CD4-positive, alpha-beta T cell treated with Interleukin-17A for 1 hour (primary cell): ENCODE data around the gene MYH13.
A peak's percentile ranks its signal among the peaks of the same experiment; 100 is the strongest.

Experiments
- DNase-seq: peaks from one replicate; pipeline ENCODE4 v3.0.0-alpha.2; 2020

Gene MYH13

DNA sequence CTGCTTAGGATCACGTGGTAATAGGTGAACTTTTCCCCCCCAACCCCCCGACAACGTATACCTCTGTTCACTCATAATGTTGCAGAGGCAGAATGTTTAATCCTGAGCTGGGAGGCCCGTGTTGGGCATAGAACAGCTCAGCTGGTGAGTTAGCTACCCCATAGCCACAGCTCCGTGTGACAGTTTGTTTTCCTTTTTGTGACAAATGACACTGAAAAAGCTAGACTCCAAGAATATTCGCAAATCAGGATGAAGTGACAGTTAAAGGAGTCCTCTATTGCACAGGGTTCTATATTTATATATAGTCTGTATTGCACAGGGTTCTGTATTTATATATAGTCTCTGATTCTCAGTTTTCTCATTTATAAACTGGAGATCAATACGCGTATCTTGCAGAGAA is 33.8 kb downstream of the MYH13 start:
- DNase-seq, result no peak

DNA sequence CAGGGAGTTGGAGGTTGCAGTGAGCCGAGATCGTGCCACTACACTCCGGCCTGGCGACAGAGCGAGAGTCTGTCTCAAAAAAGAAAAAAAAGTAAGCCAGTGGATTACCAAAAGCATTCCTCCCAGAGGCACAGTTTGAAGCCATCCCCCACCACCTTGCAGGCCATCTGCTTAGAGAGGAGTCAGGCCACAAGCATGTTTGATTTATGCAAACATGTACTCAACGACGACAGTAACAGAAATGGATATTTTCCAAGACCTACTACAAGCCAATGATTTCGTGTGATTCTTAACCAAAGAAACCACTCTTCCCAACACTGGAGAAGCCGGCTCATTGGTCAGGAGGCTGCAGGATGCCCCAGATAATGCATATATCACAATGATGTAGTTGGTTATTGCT is 34.8 kb downstream of the MYH13 start:
- DNase-seq, result no peak

GRCh38 chr17:10337136-10337535 is 35.7 kb downstream of the MYH13 start:
- DNase-seq, result no peak

- no peak for DNase-seq
Observed at GRCh38 chr17:10336393-10336792, 36.4 kb downstream of the MYH13 start.

- DNase-seq, result no peak
Observed at GRCh38 chr17:10332515-10332914, 40.3 kb downstream of the MYH13 start.

DNA sequence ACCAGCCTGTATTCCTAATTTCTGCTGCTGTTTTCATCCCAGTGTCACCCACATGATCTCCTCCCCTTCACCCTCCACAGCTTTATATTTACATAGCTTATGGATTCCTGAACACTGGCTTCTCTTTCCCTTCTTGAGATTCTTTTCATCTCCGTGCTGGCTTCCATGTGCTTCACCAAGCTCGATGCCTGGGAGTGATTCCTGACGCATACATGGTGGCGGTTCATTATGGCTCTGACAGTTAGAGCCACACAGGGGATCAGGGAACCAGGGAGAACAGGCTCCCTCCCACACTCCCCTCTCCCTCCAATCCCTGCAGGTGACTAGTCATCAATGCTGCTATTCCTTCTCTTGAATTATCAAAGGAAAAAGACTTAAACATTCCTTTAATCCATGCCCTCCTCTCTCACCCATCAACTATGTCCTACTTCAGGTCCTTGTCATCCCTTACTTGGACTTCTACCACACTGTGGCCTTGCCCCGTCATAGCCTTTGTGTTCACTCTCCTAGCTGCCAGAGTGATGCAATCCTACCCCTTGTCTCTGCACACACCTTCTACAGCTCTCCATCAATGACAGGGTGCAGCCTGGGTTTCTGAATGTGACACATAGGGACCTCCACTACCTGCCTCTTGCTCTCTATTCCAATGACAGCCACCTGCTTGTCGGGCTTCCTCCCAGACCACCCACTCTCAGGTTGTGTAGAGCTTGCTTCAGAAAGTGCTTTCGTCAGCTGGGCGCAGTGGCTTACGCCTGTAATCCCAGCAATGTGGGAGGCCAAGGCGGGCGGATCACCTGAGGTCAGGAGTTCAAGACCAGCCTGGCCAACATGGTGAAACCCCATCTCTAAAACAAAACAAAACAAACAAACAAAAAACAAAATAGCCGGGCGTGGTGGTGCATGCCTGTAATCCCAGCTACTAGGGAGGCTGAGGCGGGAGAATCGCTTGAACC is 43.6 kb downstream of the MYH13 start:
- no peak for DNase-seq

DNA sequence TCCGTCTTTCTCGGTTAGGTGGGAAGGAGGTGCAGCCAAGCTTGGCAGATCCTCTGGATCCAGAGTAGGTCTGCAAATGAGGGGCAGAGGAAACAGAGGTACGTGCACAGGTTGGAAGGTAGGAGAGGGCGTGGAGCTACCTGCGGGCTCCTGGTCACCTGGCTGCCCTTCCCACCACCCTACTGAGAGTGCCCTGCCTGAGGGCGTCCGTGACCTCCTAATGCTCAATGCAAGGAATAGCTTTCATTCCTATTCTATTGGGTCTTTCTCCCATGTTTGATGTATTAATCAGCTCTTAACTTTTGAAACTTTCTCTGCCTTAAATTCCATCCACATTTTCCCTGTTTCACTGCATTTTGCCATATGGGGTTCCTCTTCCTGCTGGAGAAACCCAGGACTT is 44.6 kb downstream of the MYH13 start:
- no peak for DNase-seq

DNA sequence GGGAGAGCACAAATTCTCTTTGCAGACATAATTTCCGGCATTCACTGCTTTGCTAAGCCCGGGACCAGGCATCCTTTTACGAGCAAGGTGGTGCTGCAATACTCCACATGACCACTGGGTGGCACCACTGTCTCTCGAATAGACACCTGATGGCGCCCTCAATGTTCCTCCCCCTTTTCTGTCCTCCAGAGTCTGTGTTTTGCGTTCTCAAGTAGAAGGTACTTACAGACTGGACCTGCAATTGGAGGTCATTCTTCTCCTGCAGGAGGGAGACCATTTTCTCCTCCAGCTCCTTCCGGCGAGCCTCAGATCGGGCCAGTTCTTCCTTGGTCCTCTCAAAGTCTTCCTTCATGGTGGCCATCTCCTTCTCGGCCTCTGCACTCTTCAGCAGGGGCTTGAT is 45.2 kb downstream of the MYH13 start:
- peak; percentile 57 for DNase-seq

GRCh38 chr17:10325031-10325695 is 47.6 kb downstream of the MYH13 start:
- DNase-seq, result no peak

DNA sequence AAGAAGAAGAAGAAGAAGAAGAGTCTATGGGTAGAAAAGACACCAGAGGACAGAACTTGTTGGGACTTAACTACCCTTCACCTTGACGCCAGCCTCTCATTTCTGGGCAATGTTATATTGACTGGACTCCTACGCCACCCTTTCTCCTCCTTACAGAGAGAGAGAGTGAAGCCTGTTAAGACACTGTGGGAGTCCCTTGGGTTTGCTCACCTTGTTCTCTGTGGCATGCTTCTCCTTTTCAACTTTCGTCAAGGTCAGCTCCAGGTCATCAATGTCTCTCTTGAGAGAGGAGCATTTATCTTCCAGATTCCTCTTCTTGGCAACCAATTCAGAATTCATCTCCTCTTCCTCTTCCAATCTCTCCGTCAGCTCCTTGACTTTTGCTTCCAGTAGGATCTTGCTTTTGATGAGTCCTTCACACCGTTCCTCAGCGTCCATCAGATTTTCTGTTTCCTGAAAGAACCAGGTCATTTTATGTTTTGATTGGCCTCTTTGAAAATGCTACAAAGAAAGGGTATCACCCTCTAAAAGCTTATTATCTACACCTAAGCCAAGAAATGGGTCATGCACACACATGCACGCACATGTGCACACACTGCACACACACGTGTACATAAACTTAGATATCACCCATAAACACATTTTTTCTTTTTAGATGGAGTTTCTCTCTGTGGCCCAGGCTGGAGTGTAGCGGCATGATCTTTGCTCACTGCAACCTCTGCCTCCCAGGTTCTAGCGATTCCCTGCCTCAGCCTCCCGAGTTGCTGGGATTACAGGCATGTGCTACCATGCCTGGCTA is 48.8 kb downstream of the MYH13 start:
- no peak for DNase-seq

GRCh38 chr17:10318535-10318934 is 54.3 kb downstream of the MYH13 start:
- no peak for DNase-seq

- DNase-seq, result no peak
Observed at GRCh38 chr17:10317543-10317834, 55.3 kb downstream of the MYH13 start.

DNA sequence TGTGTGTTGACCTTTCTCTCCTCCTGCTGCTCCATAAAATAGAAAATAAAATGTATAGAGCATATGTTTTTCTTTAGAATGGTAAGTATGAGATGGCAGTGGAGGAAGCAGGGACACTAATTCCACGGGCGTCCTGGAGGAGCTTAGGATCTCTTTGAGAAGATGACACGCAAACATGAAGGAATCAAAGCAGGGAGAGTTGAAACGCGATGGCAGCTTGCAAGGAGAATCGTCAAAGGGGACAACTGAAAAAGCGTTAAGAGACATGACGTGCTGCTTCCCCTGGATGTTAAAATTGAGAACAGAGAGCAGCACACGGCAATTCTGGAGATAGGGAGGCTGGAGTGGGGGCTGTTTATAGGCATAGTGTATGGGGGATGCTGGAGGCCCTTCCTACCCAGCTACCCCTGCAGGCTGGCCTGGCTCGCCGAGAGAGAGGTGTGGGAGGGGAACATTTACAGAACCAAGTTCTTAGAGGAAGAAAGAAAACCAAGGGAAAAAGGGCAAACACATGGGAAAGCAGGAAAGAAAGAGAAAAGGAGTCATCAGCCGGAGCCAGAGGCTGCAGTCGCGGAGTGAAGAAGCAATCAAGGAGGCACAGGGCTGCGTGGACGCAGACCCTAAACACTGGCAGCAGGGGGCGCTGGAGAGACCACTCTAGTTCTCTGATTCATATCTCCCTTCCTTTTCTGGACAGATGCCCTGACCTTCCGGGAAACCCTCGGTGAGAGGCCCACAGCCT is 55.8 kb downstream of the MYH13 start:
- no peak for DNase-seq

DNA sequence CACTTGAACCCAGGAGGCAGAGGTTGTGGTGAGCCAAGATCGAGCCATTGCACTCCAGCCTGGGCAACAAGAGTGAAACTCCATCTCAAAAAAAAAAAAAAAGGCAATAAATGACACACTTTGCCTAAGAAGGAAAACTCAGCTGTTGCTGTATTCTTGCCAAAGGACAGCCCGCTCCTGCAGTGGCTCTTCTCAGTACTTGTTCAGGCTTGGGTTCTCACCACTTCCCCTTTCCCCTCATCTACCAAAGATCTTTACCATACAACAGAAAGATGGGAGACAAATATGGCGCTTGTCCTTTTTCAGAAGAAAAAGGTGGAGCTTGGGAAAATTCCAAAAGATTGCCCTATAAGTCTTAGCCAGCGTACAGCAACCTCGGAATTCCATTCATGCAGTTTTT is 58.5 kb downstream of the MYH13 start:
- no peak for DNase-seq

- no peak for DNase-seq
Observed at GRCh38 chr17:10313037-10313672, 59.7 kb downstream of the MYH13 start.

GRCh38 chr17:10311131-10311530 is 61.7 kb downstream of the MYH13 start:
- DNase-seq, result no peak

GRCh38 chr17:10309003-10309974 is 63.5 kb downstream of the MYH13 start:
- no peak for DNase-seq

- DNase-seq, result no peak
Observed at GRCh38 chr17:10306585-10306984, 66.2 kb downstream of the MYH13 start.

GRCh38 chr17:10305398-10305797 is 67.4 kb downstream of the MYH13 start:
- no peak for DNase-seq

GRCh38 chr17:10304758-10305300 is 68.0 kb downstream of the MYH13 start:
- DNase-seq, result no peak

GRCh38 chr17:10297691-10298090 is 75.1 kb downstream of the MYH13 start:
- no peak for DNase-seq
